HEK293 (cell line): ENCODE measurements around the gene RUNX1.

Experiments used
- CTCF ChIA-PET: fragments of 350-600 bp; formaldehyde crosslinking; extraction: SDS; loops from one replicate; lab custom pipeline; 2021; ENCODE audit warnings: antibody characterized with exemption; lab: Yijun Ruan, JAX
- POLR2A ChIA-PET: fragments of 300-600 bp; formaldehyde crosslinking; extraction: SDS; loops from one replicate; lab custom pipeline; 2020; ENCODE audit warnings: antibody characterized with exemption, inconsistent platforms; lab: Yijun Ruan, JAX
- H3K27ac ChIP-seq: fragments of 200-500 bp; sonication (Bioruptor generic); 2 replicates; pipeline ENCODE4 v1.5.1; 2014; ENCODE audit warnings: low read depth, low read length, control low read depth, inconsistent platforms; ENCODE audit errors: extremely low read depth
- H3K36me3 ChIP-seq, 2 experiments: fragments of 200-500 bp in 1 of 2; sonication (Bioruptor generic) in 1 of 2; 1 replicate in 1 of 2; 2 replicates in 1 of 2; pipeline ENCODE4 v1.5.1; 2014 to 2017; ENCODE audit warnings: inconsistent platforms in 2 of 2, low read length in 2 of 2; ENCODE audit not compliant: control insufficient read depth in 2 of 2, insufficient read depth in 1 of 2
- H3K4me1 ChIP-seq: fragments of 200-500 bp; sonication (Bioruptor generic); 2 replicates; pipeline ENCODE4 v1.5.1; 2014; ENCODE audit warnings: mild to moderate bottlenecking, low read length, inconsistent platforms; ENCODE audit not compliant: control insufficient read depth, insufficient read depth
- H3K4me3 ChIP-seq: 2 replicates; pipeline ENCODE4 v1.5.1; 2011; ENCODE audit warnings: low read depth, mild to moderate bottlenecking, control low read depth, low read length, moderate library complexity
- H3K9me3 ChIP-seq: fragments of 200-500 bp; sonication (Bioruptor generic); 2 replicates; pipeline ENCODE4 v1.5.1; 2014; ENCODE audit warnings: low read depth, low read length, inconsistent platforms; ENCODE audit not compliant: control insufficient read depth, insufficient read depth
- GLI2 ChIP-seq: fragments of 450-650 bp; formaldehyde crosslinking; IDR thresholded peaks from 2 replicates; pipeline ENCODE4; 2017; ENCODE audit warnings: missing biosample characterization, missing genetic modification characterization, low read depth, borderline replicate concordance
- GLIS2 ChIP-seq: fragments of 450-650 bp; formaldehyde crosslinking; IDR thresholded peaks from 2 replicates; pipeline ENCODE4 v1.5.1; 2016; ENCODE audit warnings: missing biosample characterization, missing genetic modification characterization
- KLF10 ChIP-seq: fragments of 450-650 bp; IDR thresholded peaks from 2 replicates; pipeline ENCODE4 v1.5.1; 2018; ENCODE audit warnings: missing biosample characterization, mild to moderate bottlenecking, missing genetic modification characterization
- OSR2 ChIP-seq: fragments of 450-650 bp; formaldehyde crosslinking; IDR thresholded peaks from 2 replicates; pipeline ENCODE4 v1.5.1; 2016; ENCODE audit warnings: missing biosample characterization, missing genetic modification characterization
- PRDM2 ChIP-seq: fragments of 450-650 bp; formaldehyde crosslinking; IDR thresholded peaks from 2 replicates; pipeline ENCODE4 v1.5.1; 2016; ENCODE audit warnings: missing biosample characterization, missing genetic modification characterization, borderline replicate concordance
- TCF7L2 ChIP-seq: IDR thresholded peaks from 2 replicates; pipeline ENCODE4 v1.6.1; 2011; ENCODE audit warnings: low read depth, mild to moderate bottlenecking, inconsistent platforms, low read length, moderate library complexity, borderline replicate concordance
- WT1 ChIP-seq: fragments of 450-650 bp; formaldehyde crosslinking; IDR thresholded peaks from 2 replicates; pipeline ENCODE4 v1.5.1; 2016; ENCODE audit warnings: missing biosample characterization, missing genetic modification characterization
- ZBTB20 ChIP-seq: fragments of 450-650 bp; formaldehyde crosslinking; IDR thresholded peaks from 2 replicates; pipeline ENCODE4 v1.5.1; 2016; ENCODE audit warnings: missing biosample characterization, missing genetic modification characterization
- ZBTB44 ChIP-seq: fragments of 450-650 bp; IDR thresholded peaks from 2 replicates; pipeline ENCODE4 v1.5.1; 2018; ENCODE audit warnings: missing biosample characterization, mild to moderate bottlenecking, missing genetic modification characterization
- ZNF10 ChIP-seq: fragments of 450-650 bp; formaldehyde crosslinking; IDR thresholded peaks from 2 replicates; pipeline ENCODE4 v1.5.1; 2017; ENCODE audit warnings: missing biosample characterization, missing genetic modification characterization
- ZNF121 ChIP-seq: fragments of 450-650 bp; formaldehyde crosslinking; IDR thresholded peaks from 2 replicates; pipeline ENCODE4 v1.5.1; 2016; ENCODE audit warnings: missing biosample characterization, missing genetic modification characterization
- ZNF280C ChIP-seq: fragments of 450-650 bp; formaldehyde crosslinking; IDR thresholded peaks from 2 replicates; pipeline ENCODE4 v1.5.1; 2016; ENCODE audit warnings: missing biosample characterization, missing genetic modification characterization
- ZNF292 ChIP-seq: fragments of 450-650 bp; formaldehyde crosslinking; IDR thresholded peaks from 2 replicates; pipeline ENCODE4 v1.5.1; 2016; ENCODE audit warnings: low read depth, missing biosample characterization, missing genetic modification characterization, borderline replicate concordance
- ZNF548 ChIP-seq: fragments of 450-650 bp; formaldehyde crosslinking; IDR thresholded peaks from 2 replicates; pipeline ENCODE4 v1.5.1; 2016; ENCODE audit warnings: missing biosample characterization, missing genetic modification characterization
- ZNF560 ChIP-seq: fragments of 450-650 bp; formaldehyde crosslinking; IDR thresholded peaks from 2 replicates; pipeline ENCODE4 v1.5.1; 2017; ENCODE audit warnings: missing biosample characterization, missing genetic modification characterization, borderline replicate concordance
- ZNF621 ChIP-seq: fragments of 450-650 bp; formaldehyde crosslinking; IDR thresholded peaks from 2 replicates; pipeline ENCODE4 v1.5.1; 2017; ENCODE audit warnings: missing biosample characterization, missing genetic modification characterization
- ZSCAN30 ChIP-seq: fragments of 450-650 bp; IDR thresholded peaks from 2 replicates; pipeline ENCODE4 v1.5.1; 2018; ENCODE audit warnings: missing biosample characterization, mild to moderate bottlenecking, missing genetic modification characterization, moderate library complexity

Gene RUNX1

GRCh38 chr21:35005560-35006224, 43.4 kb downstream of the RUNX1 start (continued):
- no peak for TF ChIP-seq ZNF560 (tag by site-specific recombination)
- TF ChIP-seq ZNF548 (tag by site-specific recombination) = no peak
- TF ChIP-seq ZSCAN30 (tag by site-specific recombination) = no peak
- TF ChIP-seq KLF10 (tag by site-specific recombination) = no peak
- no peak for TF ChIP-seq ZBTB20 (tag by site-specific recombination)
- TF ChIP-seq ZBTB44 (tag by site-specific recombination) = no peak
- TF ChIP-seq ZNF292 (tag by site-specific recombination) = no peak
- TF ChIP-seq ZNF10 (tag by site-specific recombination) = no peak
- TF ChIP-seq PRDM2 (tag by site-specific recombination) = no peak
- TF ChIP-seq TCF7L2 = no peak
- TF ChIP-seq GLI2 (tag by site-specific recombination) = no peak
- no peak for TF ChIP-seq ZNF621 (tag by site-specific recombination)

- Histone ChIP-seq H3K4me3 (no peak overlapping the region), H3K36me3 (no peaks in the 10 kb centered on the region), H3K4me1 (no peaks in the 10 kb centered on the region), H3K27ac (no peak overlapping the region), H3K9me3 (no peaks in the 10 kb centered on the region)
- POLR2A ChIA-PET = no interaction called here
- TF ChIP-seq ZNF121 (tag by site-specific recombination) = no peak
- TF ChIP-seq ZNF280C (tag by site-specific recombination) = no peak
- TF ChIP-seq ZSCAN30 (tag by site-specific recombination) = no peak
- no peak for TF ChIP-seq WT1 (tag by site-specific recombination)
- no peak for TF ChIP-seq OSR2 (tag by site-specific recombination)
- no peak for TF ChIP-seq GLIS2 (tag by site-specific recombination)
- CTCF ChIA-PET = interaction anchor here (0.6 kb wide), 1 partner anchor 431 kb away, joined by 4 read pairs; no protein-coding TSS in a partner anchor
These were observed 44.0 kb downstream of the RUNX1 start for GRCh38 chr21:35005077-35005476.
